ENCODE data around the gene PRKCH.

- no peak for TF ChIP-seq EZH2phosphoT487 (IDR thresholded peaks at IDR 0.05; ENCODE audit: borderline replicate concordance)
- no peak for TF ChIP-seq CTCF (conservative IDR thresholded peaks at IDR 0.05; ENCODE audit: low read length)
These were observed 13.2 kb upstream of the PRKCH start for GRCh38 chr14:61308198-61308597.

Data from Loucy (cell line).